Measurements from ENCODE around the gene EMSY. TPM values are rescaled to one million over a fixed set of nuclear protein-coding genes. Genes with fewer than 3 reads are reported as not detected.

The EMSY gene
- total RNA-seq, 1 donor from 2014 or later = 42.3 TPM

DNA sequence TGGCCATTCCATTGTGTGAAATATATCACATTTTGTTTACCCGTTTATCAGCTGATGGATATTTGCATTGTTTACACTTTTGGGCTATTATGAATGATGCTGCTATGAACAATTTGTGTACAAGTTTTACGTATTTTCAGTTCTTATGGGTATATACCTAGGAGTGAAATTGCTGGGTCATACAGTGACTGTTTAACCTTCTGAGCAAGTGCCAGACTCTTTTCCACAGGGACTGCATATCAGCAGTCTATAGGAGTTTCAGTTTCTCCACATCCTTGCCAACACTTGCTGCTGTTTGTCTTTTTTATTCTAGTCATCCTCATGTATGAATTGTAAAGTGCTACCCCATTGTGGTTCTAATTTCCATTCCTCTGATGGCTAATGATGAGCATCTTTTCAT, 108.2 kb downstream of the EMSY start:
- DNase-seq (ENCODE audit: low spot score, unreplicated experiment) = no peak
- Mint-ChIP-seq H3K9me3 (ENCODE audit: low read depth) (no peaks in the 10 kb centered on the region), H3K27me3 (no peaks in the 10 kb centered on the region), H3K4me1 (ENCODE audit: low read depth) (peaks cover 8% of the 10 kb centered on the region), H3K4me3 (ENCODE audit: low read depth) (no peak overlapping the region), H3K36me3 (ENCODE audit: insufficient read depth) (no peaks in the 10 kb centered on the region), H3K27ac (no peak overlapping the region)
- TF ChIP-seq, protein P1, sequence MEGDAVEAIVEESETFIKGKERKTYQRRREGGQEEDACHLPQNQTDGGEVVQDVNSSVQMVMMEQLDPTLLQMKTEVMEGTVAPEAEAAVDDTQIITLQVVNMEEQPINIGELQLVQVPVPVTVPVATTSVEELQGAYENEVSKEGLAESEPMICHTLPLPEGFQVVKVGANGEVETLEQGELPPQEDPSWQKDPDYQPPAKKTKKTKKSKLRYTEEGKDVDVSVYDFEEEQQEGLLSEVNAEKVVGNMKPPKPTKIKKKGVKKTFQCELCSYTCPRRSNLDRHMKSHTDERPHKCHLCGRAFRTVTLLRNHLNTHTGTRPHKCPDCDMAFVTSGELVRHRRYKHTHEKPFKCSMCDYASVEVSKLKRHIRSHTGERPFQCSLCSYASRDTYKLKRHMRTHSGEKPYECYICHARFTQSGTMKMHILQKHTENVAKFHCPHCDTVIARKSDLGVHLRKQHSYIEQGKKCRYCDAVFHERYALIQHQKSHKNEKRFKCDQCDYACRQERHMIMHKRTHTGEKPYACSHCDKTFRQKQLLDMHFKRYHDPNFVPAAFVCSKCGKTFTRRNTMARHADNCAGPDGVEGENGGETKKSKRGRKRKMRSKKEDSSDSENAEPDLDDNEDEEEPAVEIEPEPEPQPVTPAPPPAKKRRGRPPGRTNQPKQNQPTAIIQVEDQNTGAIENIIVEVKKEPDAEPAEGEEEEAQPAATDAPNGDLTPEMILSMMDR (IDR thresholded peaks at IDR 0.05; ENCODE audit: unreplicated experiment) = no peak

DNA sequence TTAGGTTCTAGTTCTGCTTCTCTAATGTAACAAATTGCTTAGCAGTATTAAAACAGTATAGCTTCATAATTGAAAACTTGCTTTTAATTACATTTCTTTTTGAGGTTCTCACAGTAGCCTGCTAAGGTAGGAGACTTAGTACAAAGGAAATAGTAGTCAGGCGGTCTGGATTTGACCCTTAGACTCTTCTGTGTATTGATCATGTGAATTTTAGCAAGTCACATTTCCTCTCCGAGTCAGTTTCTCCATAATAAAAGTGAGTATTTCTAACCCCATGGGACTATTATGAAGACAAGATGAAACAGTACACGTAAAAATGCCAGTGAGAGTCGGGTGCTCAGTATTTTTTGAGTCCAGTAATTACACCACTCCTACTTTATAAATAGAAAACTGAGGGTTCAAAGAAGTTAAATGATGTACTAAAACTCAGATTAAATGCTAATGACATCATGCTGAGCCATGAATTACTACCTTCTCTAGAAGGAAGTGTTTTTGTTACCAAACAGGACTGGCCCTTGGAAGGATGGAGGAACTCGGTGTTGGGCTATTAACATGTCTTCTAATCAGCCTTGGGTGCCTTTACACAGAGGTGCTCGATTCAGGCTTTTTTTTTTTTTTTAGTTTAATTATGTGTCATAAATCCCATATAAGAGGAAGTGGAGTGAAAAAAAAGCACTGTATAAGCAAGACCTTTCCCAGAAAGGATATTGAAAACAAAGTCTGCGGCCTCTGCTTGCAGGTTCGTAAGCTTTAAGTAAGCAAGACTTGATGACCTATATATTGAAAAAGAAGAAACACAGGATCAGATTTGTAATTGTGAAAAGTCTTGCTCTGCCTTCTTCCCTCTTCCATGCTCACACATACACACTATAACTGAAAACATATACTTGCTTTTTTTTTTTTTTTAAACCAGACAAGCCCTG, 109.0 kb downstream of the EMSY start:
- TF ChIP-seq, protein P1 (IDR thresholded peaks at IDR 0.05; ENCODE audit: unreplicated experiment) = no peak
- Mint-ChIP-seq H3K27ac (no peak overlapping the region), H3K27me3 (peaks cover 4% of the 10 kb centered on the region), H3K36me3 (ENCODE audit: insufficient read depth) (no peaks in the 10 kb centered on the region), H3K9me3 (ENCODE audit: low read depth) (no peaks in the 10 kb centered on the region), H3K4me1 (ENCODE audit: low read depth) (peaks cover 8% of the 10 kb centered on the region), H3K4me3 (ENCODE audit: low read depth) (no peak overlapping the region)
- no peak for DNase-seq (ENCODE audit: low spot score, unreplicated experiment)

DNA sequence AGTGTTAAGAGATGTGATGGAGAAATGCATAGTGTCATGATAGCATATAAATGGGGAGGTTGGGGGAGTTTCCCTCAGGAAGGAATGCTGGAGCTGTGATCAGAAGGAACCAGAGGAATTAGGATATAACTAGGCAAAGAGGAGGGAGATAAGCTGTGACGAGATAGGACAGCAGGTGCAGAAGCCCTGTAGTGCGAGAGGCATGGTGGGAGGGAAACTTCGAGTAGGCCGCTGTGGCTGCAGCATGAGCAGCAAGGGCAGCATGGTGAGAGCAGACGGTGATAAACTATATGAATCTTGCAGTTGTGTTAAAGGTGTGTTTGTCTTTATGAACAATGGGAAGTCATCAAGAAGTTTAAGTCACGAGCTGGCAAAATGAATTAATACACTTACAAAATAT, 109.9 kb downstream of the EMSY start:
- peaks cover 8% of the 10 kb centered on the region for H3K4me1 Mint-ChIP-seq (ENCODE audit: low read depth)
- peaks cover 6% of the 10 kb centered on the region for H3K27me3 Mint-ChIP-seq
- TF ChIP-seq, protein P1 (IDR thresholded peaks at IDR 0.05; ENCODE audit: unreplicated experiment) = no peak
- H3K9me3 Mint-ChIP-seq (ENCODE audit: low read depth) = no peaks in the 10 kb centered on the region
- no peak overlapping the region for H3K27ac Mint-ChIP-seq
- H3K4me3 Mint-ChIP-seq (ENCODE audit: low read depth) = no peak overlapping the region
- no peak for DNase-seq (ENCODE audit: low spot score, unreplicated experiment)
- H3K36me3 Mint-ChIP-seq (ENCODE audit: insufficient read depth) = no peaks in the 10 kb centered on the region

- H3K9me3 Mint-ChIP-seq (ENCODE audit: low read depth) = no peaks in the 10 kb centered on the region
- H3K4me1 Mint-ChIP-seq (ENCODE audit: low read depth) = no peaks in the 10 kb centered on the region
- H3K27me3 Mint-ChIP-seq = peaks cover 6% of the 10 kb centered on the region
- H3K27ac Mint-ChIP-seq = no peak overlapping the region
- TF ChIP-seq, protein P1 (IDR thresholded peaks at IDR 0.05; ENCODE audit: unreplicated experiment) = no peak
- no peak overlapping the region for H3K4me3 Mint-ChIP-seq (ENCODE audit: low read depth)
- no peak for DNase-seq (ENCODE audit: low spot score, unreplicated experiment)
- H3K36me3 Mint-ChIP-seq (ENCODE audit: insufficient read depth) = no peaks in the 10 kb centered on the region
These were observed 112.6 kb downstream of the EMSY start for GRCh38 chr11:76557466-76557865.

DNA sequence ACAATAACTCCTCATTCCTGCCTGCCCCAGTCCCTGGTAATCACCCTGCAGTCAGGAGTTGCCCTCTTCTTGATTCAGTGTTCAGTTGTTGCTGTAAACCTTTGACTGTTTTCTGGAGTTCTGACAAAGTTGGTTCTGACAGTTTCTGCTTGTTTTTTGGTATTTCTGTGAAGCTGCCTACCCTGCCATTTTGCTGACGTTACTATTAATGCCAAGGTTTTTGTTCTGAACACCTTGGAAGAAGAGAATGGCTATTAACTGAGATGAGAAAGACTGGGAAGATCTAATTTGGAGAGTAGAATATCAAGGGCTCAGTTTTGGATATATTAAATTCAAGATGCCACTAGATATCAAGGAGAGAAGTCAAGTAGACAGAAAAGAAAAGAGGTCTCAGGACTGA, 113.7 kb downstream of the EMSY start:
- Mint-ChIP-seq H3K27me3 (peaks cover 6% of the 10 kb centered on the region), H3K27ac (no peak overlapping the region), H3K36me3 (ENCODE audit: insufficient read depth) (no peaks in the 10 kb centered on the region), H3K4me1 (ENCODE audit: low read depth) (no peaks in the 10 kb centered on the region), H3K9me3 (ENCODE audit: low read depth) (peaks cover 2% of the 10 kb centered on the region), H3K4me3 (ENCODE audit: low read depth) (no peak overlapping the region)
- DNase-seq (ENCODE audit: low spot score, unreplicated experiment) = no peak
- TF ChIP-seq, protein P1 (IDR thresholded peaks at IDR 0.05; ENCODE audit: unreplicated experiment) = no peak

All from progenitor cell of endocrine pancreas (in vitro differentiated cells).